HG03039 (cell line): ENCODE results near the gene ZKSCAN7.
"Not testable (repeated sequence)": the region's sequence is repeated elsewhere in the genome, so short reads cannot be mapped to it uniquely, and the experiment has no call there.

ENCODE experiments used
- ATAC-seq: cut with Tn5 transposase; IDR thresholded peaks from one replicate; pipeline ENCODE4 v1.9.1; 2021; ENCODE audit warnings: mild to moderate bottlenecking, moderate library complexity; ENCODE audit not compliant: unreplicated experiment

The ZKSCAN7 gene

DNA sequence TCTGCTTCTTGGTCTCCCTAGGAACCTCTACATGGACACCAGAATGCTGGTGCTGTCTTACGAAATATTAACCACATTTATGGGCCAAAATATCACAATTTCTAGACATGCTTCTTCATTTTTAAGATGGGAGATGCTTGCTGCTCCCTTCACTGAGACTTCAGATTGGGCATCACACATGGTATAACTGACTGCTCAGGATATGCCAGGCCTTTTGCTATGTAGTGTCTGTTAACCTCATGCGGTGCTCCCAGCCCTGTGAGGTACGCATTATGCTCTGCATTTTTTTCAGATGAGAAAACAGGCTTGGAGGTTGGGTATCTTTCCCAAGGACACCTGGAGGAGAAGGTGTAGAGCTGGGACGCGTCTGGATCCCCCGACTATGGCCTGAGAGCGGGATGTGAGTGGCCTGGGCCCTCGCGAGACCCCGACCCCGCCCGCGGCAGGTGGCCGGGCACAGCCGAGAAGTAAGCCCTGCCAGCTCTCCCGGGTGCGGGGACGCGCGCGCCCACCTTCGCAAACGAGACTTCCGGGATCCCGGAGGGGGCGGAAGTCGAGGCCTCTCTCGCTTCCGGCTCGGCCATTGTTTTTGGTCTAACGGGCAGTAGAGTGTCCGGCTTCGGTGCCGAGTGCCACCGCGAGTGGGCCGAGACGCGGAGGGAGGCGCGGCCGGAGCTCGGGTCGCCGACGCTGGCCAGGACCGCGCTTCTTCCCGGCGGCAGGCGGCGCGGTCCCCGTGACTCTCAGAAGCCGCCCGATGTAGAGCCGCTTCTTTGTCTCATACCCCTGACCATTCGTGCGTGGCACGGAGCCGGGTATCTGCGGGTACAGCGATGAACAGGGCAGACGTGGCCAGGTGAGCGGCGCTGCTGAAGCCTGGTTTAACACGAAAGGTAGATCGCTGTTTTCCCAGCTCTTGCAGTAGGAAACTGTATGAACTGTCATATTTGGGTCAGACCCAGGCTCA lies at the start of gene ZKSCAN7:
ZKSCAN7 (plus strand) TSS at position 568 of the 967 bp plus-strand sequence. CDS start 1,855 bp downstream, outside the sequence.
- peak; percentile 53 for ATAC-seq

DNA sequence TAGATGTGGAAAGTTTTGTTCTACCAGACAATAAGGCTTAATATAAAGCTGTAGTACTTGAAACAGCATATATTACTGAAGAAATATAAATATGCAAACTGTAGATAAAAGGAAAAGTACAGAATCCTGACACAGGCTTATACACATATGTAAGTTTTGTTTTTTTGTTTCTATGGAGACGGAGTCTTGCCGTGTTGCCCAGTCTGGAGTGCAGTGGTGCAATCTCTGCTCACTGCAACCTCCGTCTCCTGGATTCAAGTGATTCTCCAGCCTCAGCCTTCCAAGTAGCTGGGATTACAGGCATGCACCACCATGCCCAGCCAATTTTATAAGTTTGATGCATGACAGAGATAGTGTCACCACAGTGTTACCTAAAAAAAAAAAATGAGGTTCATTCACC lies 48.4 kb upstream of the ZKSCAN7 start:
- ATAC-seq, result no peak

DNA sequence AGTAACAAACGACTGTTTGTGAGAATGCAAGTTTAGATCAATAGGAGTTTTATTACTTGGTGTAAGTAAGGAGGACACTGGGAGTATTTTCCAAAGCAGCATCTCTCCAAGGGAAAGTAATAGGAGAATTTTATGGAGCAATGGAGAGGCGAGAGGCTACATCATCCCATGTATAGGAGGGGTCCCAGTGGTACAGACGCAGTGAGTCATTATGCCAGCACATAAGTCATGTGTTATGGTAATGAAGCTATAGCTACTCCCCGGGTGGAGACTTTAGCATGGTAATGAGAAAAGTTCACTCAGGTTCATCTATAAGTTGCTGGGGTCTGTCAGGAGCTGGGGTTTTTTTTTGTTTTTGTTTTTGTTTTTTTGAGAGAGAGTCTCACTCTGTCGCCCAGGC lies 48.0 kb upstream of the ZKSCAN7 start:
- no peak for ATAC-seq

DNA sequence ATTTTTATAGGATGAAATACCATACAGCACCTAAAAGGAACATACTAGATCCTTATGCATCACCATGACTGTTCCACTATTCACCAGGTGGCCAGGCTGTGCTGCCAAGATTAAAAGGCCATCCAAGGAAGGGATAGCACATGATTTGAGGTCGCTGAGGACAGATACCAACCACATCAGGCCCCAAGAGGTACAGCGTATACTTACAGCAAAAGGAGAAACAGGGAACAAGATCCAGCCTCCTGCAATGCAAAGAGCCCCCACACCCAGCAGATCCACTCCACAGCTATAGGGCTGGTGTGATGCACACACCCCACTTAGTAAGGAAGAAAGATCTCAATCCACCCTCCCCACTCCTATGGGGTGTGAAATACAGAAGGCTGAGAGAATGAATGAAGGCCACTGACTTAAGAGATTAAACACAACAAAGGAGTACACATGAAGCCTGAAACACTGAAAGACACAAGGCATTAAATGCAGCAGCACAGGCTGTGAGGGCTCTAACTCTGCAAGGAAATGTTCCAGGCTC lies 45.5 kb upstream of the ZKSCAN7 start:
- no peak for ATAC-seq

DNA sequence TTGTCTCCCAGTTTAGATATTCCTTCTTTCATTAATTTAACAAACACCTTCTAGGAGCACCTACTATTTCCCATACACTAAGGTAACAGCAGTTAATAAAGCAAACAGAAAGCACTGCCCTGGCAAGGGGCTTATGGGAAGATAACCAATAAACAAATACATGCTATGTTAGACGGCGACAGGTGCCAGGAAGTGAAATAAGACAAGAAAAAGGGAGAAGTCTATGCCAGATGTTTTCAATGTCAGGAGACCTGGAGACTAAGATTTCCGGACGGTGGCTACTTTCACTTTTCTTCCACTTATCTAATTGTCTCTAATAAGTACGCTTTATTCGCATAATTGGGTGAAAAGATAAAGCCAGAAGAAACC lies 45.0 kb upstream of the ZKSCAN7 start:
- peak; percentile 42 for ATAC-seq

DNA sequence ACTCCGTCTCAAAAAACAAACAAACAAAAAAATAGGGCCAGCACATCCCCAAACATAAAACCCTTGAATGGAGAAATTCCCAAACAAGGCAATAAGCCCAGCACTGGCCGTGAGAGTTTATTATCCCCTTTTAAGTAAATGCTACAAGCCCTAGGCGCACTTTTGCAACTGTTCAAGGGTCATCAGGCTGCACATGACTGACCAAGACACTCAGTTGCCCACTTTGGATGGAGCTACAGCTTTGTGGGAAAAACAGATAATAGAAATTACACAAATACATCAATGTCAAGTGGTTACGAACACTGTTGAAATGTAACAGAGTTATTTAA lies 43.8 kb upstream of the ZKSCAN7 start:
- ATAC-seq, result no peak

DNA sequence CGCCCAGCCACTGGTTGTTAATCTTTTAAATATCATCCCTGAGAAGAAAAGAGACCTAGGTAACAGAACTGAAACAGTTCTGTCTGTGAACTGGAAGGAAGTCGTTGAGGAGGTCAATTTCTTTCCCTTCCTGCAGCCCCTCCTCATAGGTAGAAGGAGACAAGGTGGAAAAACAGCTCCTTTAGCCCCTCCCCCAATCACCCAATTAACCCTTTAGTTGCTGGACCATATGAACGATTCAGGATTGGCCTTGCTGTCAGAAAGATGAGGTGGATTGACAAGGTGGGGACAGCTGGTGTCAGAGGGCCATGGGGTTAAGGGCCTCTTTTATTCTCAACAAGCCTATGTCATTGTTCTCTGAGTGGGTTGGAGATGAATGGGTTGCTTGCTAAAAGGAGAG lies 41.5 kb upstream of the ZKSCAN7 start:
- no peak for ATAC-seq

DNA sequence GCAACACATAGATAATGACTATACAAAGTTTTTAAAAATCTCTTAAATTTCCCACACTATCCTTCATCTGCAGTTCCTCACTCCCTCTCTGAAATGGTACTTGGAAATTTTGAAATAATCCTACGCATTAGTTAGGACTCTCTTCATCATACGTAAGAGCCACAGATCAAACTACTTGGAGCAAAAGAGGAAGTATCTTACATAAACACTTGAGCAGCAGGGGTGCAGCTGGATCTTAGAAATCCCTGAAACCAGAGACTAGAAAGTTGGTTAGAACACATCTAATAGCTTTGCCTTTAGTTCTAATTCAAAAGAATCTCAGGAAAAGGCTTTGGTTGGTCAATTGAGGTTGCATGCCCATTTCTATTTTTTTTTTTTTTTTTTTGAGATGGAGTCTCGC lies 38.8 kb upstream of the ZKSCAN7 start:
- ATAC-seq, result no peak

DNA sequence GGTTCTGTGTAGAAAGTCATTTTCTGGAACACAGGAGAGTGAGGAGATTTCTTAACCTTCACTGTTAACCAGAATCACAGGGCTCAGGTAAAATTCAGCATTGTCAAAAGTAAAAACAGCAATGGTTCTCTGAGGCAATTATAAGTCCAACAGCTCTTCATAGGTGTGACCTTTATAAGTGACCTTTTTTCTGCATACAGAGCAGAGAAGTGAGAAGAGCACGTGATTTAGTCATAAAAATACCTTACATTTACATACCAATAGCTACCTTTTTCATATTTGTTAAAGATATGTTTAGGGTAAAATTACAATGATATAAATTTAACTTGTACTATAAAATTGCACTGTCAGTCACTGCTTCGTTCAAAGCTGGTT lies 36.2 kb upstream of the ZKSCAN7 start:
- ATAC-seq, result no peak

DNA sequence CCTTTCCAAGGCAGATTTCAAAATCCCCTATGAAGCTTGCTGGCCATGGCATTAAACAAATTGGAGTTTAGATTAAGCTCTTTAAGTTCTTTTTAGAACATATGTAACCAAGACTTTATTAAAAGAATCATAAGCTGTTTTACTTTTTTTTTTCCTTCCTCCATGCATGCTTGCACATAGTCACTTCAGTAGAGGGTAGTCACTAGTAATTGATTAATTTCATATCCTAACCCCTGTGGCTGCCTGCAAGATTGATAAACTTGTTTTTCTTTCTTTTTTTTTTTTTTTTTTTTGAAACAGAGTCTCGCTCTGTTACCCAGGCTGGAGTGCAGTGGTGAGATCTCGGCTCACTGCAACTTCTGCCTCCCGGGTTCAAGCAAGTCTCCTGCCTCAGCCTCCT lies 33.3 kb upstream of the ZKSCAN7 start:
- no peak for ATAC-seq

DNA sequence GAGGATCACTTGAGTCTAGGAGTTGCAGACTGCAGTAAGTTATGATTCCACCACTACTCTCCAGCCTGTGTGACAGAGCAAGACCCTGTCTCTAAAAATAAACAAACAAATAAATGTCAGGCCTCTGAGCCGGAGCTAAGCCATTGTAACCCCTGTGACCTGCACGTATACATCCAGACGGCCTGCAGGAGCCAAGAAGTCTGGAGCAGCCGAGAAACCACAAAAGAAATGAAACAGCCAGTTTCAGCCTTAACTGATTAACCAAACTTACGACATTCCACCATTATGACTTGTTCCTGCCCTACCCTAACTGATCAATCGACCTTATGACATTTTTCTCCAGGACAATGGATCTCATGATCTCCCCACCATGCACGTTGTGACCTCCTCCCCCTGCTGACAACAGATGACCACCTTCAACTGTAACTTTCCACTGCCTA lies 32.5 kb upstream of the ZKSCAN7 start:
- no peak for ATAC-seq

DNA sequence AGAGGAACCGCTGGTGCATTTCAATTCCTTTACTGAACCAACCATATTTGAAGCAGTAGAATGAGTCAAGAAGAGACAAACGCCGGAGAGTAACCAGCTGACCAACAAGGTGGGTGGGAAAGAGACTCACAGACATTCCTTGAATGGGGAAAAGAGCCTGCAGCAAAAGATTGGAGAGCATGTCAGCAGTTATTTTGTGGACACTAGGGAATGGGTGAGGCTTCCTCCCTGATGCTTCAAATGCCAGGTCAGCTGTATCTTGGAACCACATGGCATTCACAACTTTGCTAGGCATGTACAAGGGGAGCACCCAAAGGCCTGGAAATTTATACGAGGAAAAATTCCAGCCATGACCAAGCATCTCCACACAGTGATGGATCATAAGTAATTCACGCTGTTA lies 29.9 kb upstream of the ZKSCAN7 start:
- ATAC-seq, result no peak

DNA sequence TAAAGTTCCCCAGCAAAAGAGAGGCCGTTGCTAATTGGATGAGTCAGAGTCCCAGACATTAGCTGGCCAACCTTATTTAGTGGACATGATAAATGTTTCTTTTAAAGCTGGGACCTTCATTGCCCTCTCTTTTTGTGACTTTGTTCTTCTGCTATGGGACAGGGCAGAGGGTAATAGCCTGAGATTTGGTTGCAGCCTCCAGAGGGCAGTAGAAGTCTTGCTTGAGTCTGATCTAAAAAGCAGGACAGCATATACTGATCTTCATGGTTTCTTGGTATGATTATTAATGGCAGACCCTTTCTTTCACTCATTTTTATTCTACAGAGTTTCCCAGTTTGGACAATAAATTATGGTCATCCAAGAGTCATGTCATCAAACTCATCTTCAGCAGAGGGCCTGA lies 25.1 kb upstream of the ZKSCAN7 start:
- ATAC-seq, result no peak

DNA sequence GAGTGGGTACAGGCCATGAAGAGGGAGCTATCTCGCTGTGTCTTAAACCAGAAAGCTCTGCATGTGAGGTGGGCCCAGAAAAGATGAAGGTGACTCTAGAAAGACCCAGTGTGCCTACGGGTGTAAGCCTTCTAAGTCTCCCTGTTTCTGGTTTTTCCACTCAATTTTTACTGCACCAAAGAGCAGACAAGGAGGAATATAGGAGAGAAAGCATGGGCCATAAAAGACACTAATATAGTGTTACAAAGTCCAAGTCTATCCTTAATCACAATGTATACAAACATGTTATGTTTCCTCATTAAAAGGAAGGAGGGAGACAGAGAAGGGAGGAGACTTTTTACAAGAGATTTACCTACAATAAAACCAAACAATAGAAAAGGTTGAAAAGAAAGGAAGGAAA lies 24.1 kb upstream of the ZKSCAN7 start:
- no peak for ATAC-seq

DNA sequence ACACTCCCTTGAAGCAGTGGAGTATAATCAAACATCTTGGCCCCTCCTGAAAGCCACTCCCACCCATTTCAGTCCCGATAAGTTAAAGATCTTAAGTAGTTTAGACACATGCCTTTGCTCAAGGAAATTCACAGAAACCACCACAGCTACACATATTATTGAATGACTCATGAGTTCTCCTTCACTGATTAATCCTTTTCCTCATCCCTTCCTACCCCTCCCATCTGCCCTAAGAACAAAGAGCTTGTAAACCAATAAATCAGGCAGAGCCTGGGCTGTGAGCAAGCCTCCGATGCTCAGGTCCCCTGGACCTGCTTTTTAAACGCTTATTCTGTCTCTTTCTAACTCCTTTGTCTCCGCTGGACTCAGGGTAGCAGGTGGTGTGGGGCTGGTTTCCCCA lies 20.3 kb upstream of the ZKSCAN7 start:
- not testable (repeated sequence) for ATAC-seq

DNA sequence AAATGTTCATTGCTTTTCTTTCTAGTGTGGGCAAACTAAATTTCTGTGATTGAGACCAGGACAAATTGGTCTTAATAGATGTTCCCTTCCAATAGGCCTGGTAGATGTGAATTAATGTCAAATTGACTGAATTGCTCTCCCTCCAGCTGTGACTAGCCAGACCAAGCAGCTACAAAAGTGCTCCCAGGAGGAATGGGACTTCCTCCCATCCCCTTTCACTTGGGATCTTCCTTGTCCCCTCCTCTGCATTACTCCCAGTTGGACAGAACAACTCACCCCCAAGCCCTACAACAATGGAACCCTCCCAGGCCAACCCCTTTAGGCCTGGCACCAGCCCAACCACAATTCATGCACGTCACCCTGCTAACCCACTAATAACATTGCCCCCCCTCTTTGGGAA lies 19.6 kb upstream of the ZKSCAN7 start:
- ATAC-seq, result no peak

DNA sequence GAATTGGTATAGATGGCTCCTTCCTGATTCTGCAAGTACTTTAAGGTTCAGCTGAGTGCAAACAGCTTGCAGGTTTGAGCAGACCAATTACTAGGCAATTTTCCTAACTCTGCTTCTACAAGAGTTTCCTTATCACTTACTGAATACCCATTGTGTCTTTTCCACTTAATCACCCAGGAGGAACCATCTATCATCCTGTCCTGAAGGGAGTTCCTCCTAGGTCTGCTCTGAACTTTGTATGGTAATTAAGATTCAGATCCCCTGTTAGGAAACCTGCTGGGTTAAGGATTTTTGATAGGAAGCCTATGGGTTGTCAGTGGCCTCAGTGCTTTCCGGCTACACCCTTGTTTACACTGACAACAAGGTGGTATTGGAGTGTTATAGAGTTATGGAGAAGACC lies 10.2 kb upstream of the ZKSCAN7 start:
- ATAC-seq, result not testable (repeated sequence)

DNA sequence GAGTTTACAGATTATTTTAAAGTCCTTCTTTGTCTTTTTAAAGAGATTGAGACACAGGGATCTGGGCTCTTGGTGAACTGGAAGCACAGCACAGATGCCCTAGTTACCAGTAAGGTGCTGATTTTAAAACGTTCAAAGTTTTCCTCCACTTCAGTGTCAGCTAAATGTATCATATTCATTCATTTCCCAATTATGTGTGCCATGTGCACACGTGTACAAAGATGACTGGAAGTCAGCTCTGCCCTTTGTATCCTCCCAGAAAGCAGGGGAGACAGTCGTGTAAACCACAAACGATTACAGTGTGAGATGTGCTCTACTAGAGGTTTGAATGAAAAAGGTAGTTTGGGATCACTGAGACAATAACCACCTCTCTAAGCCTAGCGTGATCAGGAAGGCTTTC lies 730 bp downstream of the ZKSCAN7 start:
- ATAC-seq, result no peak

DNA sequence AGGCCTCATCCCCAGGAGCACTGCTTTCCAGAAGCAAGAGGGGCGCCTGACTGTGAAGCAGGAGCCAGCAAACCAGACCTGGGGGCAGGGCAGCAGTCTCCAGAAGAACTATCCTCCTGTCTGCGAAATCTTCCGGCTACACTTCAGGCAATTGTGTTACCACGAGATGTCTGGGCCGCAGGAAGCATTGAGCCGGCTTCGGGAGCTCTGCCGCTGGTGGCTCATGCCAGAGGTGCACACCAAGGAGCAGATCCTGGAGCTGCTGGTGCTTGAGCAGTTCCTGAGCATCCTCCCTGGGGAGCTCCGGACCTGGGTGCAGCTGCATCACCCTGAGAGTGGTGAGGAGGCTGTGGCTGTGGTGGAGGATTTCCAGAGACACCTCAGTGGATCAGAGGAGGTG lies 2.1 kb downstream of the ZKSCAN7 start:
- no peak for ATAC-seq

DNA sequence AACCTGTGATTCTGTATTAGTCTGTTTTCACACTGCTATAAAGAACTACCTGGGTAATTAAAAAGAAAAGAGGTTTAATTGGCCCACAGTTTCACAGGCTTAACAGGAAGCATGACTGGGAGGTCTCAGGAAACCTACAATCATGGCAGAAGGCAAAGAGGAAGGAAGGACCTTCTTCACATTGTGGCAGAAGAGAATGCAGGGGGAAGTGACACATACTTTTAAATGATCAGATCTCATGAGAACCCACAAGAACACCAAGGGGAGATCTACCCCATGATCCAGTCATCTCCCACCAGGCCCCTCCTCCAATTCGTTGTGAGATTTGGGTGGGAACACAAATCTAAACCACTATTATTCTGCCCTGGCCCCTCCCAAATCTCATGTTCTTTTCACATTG lies 6.1 kb downstream of the ZKSCAN7 start:
- ATAC-seq, result no peak

DNA sequence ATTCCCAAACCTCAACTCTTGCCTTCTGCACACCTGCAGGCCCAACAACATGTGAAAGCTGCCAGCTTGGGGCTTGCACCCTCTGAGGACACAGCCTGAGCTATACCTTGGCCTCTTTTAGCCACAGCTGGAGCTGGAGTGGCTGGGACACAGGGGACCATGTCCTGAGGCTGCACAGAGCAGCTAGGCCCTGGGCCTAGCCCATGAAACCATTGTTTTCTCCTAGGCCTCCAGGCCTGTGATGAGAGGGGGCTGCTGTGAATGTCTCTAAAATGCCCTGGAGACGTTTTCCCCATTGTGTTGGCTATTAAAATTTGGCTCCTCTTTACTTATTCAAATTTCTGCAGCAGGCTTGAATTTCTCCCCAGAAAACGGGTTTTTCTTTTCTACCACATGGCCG lies 7.2 kb downstream of the ZKSCAN7 start:
- ATAC-seq, result no peak

DNA sequence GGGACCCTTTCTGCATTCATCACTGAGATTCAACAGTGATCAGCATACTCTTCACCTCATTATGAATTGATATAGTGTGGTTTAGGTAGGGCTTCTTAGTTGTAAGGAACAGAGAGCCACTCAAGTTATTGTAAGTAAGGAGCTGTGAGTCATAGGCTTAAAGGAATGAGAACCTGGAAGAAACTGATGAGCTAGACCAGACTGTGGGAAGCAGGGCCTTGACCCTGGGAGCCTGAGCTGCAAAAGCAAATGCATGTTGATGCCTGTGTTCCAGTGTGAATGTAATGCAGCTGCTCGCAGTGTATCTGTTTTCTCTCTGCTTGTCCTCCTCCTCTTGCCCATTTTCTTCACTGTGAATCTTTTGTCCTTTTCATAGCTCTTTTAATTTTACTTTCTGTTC lies 13.6 kb downstream of the ZKSCAN7 start:
- no peak for ATAC-seq

DNA sequence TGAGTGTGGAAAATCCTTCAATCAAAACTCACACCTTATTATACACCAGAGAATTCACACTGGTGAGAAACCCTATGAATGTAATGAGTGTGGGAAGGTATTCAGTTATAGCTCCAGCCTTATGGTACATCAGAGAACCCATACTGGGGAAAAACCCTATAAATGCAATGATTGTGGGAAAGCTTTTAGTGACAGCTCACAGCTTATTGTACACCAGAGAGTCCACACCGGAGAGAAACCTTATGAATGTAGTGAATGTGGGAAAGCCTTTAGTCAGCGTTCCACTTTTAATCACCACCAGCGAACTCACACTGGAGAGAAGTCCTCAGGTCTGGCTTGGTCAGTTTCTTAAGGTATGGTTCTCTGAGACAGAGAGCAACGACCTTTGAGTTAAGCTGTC lies 16.0 kb downstream of the ZKSCAN7 start:
- ATAC-seq, result no peak
